Peyer's patch (tissue), 4 donors: ENCODE results near the gene SOX13.

Source experiments
- POLR2A ChIP-seq, 2 donors: fragments of 450-650 bp; IDR thresholded peaks; one replicate each; pipeline ENCODE4 v1.5.1; 2017; ENCODE audit warnings: antibody characterized with exemption in 2 of 2, mild to moderate bottlenecking in 2 of 2, moderate library complexity in 2 of 2
- TF ChIP-seq, protein P1 (sequence below), 6 experiments: fragments of 450-650 bp in 4 of 6; fragments of 200-600 bp in 2 of 6; sonication (generic) in 1 of 6; IDR thresholded peaks; one replicate each; pipeline ENCODE4 v1.5.1; 2017 to 2019; ENCODE audit warnings: antibody characterized with exemption in 6 of 6, mild to moderate bottlenecking in 3 of 6, moderate library complexity in 1 of 6

DNA sequence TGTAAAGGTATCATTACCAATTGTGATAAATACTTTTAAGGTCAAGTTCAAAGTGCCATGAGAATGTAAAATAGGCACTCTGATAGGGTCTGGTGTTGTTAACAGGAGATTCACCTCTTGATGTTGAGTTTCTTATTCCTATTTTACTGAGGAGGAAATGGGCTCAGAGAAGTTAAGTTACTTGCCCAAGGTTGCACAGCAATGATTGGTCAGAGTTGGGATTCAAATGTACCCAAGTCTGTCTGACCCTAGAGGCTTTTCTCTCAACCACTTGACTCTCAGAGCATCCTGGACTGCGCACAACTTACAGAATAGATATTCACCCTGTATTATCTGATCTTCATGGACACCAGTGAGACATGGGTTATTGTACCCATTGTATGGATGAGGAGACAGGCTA lies 33.9 kb downstream of the SOX13 start:
- TF ChIP-seq POLR2A (IDR thresholded peaks at IDR 0.05), result no peak
- TF ChIP-seq, protein P1, sequence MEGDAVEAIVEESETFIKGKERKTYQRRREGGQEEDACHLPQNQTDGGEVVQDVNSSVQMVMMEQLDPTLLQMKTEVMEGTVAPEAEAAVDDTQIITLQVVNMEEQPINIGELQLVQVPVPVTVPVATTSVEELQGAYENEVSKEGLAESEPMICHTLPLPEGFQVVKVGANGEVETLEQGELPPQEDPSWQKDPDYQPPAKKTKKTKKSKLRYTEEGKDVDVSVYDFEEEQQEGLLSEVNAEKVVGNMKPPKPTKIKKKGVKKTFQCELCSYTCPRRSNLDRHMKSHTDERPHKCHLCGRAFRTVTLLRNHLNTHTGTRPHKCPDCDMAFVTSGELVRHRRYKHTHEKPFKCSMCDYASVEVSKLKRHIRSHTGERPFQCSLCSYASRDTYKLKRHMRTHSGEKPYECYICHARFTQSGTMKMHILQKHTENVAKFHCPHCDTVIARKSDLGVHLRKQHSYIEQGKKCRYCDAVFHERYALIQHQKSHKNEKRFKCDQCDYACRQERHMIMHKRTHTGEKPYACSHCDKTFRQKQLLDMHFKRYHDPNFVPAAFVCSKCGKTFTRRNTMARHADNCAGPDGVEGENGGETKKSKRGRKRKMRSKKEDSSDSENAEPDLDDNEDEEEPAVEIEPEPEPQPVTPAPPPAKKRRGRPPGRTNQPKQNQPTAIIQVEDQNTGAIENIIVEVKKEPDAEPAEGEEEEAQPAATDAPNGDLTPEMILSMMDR (IDR thresholded peaks at IDR 0.05), result no peak
